AG09309 (cell line): ENCODE measurements around the gene HAUS7.

Experiments
- DNase-seq: peaks from one replicate; pipeline ENCODE4 v3.0.0-alpha.2; 2010; ENCODE audit warnings: low read depth
- H3K4me3 ChIP-seq: 2 replicates; pipeline ENCODE4 v1.5.1; 2011; ENCODE audit warnings: mild to moderate bottlenecking, low read depth, low read length, moderate library complexity; ENCODE audit not compliant: control insufficient read depth
- TF ChIP-seq, protein P1 (sequence below): IDR thresholded peaks from 2 replicates; pipeline ENCODE4 v1.5.1; 2011; ENCODE audit warnings: mild to moderate bottlenecking, low read depth, low read length, inconsistent platforms; ENCODE audit not compliant: insufficient read depth, control insufficient read depth; ENCODE audit errors: missing control alignments

The HAUS7 gene

GRCh38 chrX:153447581-153447960, 22.8 kb downstream of the HAUS7 start:
- no peak overlapping the region for H3K4me3 ChIP-seq
- TF ChIP-seq, protein P1, sequence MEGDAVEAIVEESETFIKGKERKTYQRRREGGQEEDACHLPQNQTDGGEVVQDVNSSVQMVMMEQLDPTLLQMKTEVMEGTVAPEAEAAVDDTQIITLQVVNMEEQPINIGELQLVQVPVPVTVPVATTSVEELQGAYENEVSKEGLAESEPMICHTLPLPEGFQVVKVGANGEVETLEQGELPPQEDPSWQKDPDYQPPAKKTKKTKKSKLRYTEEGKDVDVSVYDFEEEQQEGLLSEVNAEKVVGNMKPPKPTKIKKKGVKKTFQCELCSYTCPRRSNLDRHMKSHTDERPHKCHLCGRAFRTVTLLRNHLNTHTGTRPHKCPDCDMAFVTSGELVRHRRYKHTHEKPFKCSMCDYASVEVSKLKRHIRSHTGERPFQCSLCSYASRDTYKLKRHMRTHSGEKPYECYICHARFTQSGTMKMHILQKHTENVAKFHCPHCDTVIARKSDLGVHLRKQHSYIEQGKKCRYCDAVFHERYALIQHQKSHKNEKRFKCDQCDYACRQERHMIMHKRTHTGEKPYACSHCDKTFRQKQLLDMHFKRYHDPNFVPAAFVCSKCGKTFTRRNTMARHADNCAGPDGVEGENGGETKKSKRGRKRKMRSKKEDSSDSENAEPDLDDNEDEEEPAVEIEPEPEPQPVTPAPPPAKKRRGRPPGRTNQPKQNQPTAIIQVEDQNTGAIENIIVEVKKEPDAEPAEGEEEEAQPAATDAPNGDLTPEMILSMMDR, result no peak
- no peak for DNase-seq

GRCh38 chrX:153446950-153447580, 23.3 kb downstream of the HAUS7 start:
- TF ChIP-seq, protein P1, result no peak
- H3K4me3 ChIP-seq, result no peak overlapping the region
- no peak for DNase-seq

GRCh38 chrX:153446636-153446936, 23.8 kb downstream of the HAUS7 start:
- DNase-seq, result no peak
- H3K4me3 ChIP-seq, result no peak overlapping the region
- TF ChIP-seq, protein P1, result no peak

GRCh38 chrX:153445856-153446635, 24.3 kb downstream of the HAUS7 start, which contains the start of gene TREX2:
TSS of gene TREX2 (minus strand) at chrX:153446056. CDS start at chrX:153445430, 626 bp downstream.
- DNase-seq, result no peak
- no peak within 1 kb of the TSS for H3K4me3 ChIP-seq
- TF ChIP-seq, protein P1, result no peak

GRCh38 chrX:153445106-153445855, 25.1 kb downstream of the HAUS7 start:
- H3K4me3 ChIP-seq, result no peak overlapping the region
- DNase-seq, result no peak
- TF ChIP-seq, protein P1, result no peak

GRCh38 chrX:153444333-153445011, 25.9 kb downstream of the HAUS7 start:
- TF ChIP-seq, protein P1, result no peak
- no peak for DNase-seq
- H3K4me3 ChIP-seq, result no peak overlapping the region
